Measurements from ENCODE around the gene BABAM2. TPM values are rescaled to one million over a fixed set of nuclear protein-coding genes. Genes with fewer than 3 reads are reported as not detected.

Gene BABAM2
- total and polyA plus RNA-seq, 2 experiments from 2014 or later = 17.8 to 21.5 TPM

DNA sequence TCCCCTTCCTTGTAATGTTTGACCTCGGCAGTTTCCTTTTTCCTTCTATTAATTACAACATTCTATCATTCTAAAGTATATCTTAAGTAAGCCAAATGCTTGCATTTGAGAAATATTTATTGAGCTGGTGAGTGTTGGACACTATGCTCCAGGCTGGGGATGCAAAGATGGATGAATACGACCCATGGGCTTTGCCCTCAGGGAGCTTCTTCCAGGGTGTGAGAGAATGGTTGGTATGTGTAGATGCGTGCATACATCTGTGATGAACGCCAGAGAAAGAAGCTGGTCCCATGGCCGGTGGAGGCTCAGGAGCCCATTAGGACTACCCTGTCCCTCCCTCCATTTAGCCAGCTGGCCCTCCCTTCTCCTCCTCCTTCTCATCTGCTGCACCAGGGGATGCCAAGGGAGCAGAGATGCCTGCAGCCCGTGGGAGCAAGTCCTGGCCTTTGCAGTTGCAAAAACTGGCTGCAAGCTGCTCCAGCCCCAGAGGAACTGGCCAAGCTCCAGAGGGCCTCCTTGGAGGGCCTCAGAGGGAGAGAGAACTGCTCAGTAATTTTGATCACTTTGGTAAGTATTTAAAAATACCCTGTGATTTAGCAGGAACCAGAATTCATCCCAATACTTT, 436.5 kb downstream of the BABAM2 start:
- ATAC-seq = no peak

More for the DNA sequence above, 436.5 kb downstream of the BABAM2 start:
- H4K20me1 ChIP-seq (replicated peaks; ENCODE audit: insufficient read depth) = no peaks in the 10 kb centered on the region
- no peaks in the 10 kb centered on the region for H3K27me3 ChIP-seq (ENCODE audit: insufficient read depth)
- H3K79me2 ChIP-seq (replicated peaks; ENCODE audit: insufficient read depth) = no peaks in the 10 kb centered on the region
- Mint-ChIP-seq H3K27me3 (ENCODE audit: insufficient read depth, low read depth, poor library complexity) (peaks cover 5% of the 10 kb centered on the region), H3K36me3 (ENCODE audit: low read depth) (no peaks in the 10 kb centered on the region), H3K4me1 (peaks cover 27% of the 10 kb centered on the region), H3K4me3 (no peak overlapping the region), H3K27ac (no peak overlapping the region; the same call in 1 of the 2 replicates), H3K9me3 (no peaks in the 10 kb centered on the region)
- no peak overlapping the region for H3K27ac ChIP-seq (ENCODE audit: low read depth)
- 0 out of 2 replicates have a peak, but pooled peaks cover 4% of the 10 kb centered on the region for H3K4me1 ChIP-seq (ENCODE audit: insufficient read depth)
- no peak overlapping the region for H3K4me3 ChIP-seq
- TF ChIP-seq ZNF114 (CRISPR knock-in tag; IDR thresholded peaks at IDR 0.05) (no peak), EZH2phosphoT487 (IDR thresholded peaks at IDR 0.05; ENCODE audit: unreplicated experiment) (no peak), ZNF331 (CRISPR knock-in tag; IDR thresholded peaks at IDR 0.05; ENCODE audit: low read depth) (no peak), STAT1 (IDR thresholded peaks at IDR 0.05; ENCODE audit: unreplicated experiment) (no peak), NANOG (IDR thresholded peaks at IDR 0.05; ENCODE audit: borderline replicate concordance) (no peak), EZH2 (IDR thresholded peaks at IDR 0.05; ENCODE audit: low read depth, unreplicated experiment) (no peak), CREB1 (CRISPR knock-in tag; IDR thresholded peaks at IDR 0.05; ENCODE audit: low read depth) (no peak), JUNB (IDR thresholded peaks at IDR 0.05; ENCODE audit: unreplicated experiment) (no peak), POLR2AphosphoS5 (IDR thresholded peaks at IDR 0.05; ENCODE audit: low read depth) (no peak)
- TF ChIP-seq, protein P1, sequence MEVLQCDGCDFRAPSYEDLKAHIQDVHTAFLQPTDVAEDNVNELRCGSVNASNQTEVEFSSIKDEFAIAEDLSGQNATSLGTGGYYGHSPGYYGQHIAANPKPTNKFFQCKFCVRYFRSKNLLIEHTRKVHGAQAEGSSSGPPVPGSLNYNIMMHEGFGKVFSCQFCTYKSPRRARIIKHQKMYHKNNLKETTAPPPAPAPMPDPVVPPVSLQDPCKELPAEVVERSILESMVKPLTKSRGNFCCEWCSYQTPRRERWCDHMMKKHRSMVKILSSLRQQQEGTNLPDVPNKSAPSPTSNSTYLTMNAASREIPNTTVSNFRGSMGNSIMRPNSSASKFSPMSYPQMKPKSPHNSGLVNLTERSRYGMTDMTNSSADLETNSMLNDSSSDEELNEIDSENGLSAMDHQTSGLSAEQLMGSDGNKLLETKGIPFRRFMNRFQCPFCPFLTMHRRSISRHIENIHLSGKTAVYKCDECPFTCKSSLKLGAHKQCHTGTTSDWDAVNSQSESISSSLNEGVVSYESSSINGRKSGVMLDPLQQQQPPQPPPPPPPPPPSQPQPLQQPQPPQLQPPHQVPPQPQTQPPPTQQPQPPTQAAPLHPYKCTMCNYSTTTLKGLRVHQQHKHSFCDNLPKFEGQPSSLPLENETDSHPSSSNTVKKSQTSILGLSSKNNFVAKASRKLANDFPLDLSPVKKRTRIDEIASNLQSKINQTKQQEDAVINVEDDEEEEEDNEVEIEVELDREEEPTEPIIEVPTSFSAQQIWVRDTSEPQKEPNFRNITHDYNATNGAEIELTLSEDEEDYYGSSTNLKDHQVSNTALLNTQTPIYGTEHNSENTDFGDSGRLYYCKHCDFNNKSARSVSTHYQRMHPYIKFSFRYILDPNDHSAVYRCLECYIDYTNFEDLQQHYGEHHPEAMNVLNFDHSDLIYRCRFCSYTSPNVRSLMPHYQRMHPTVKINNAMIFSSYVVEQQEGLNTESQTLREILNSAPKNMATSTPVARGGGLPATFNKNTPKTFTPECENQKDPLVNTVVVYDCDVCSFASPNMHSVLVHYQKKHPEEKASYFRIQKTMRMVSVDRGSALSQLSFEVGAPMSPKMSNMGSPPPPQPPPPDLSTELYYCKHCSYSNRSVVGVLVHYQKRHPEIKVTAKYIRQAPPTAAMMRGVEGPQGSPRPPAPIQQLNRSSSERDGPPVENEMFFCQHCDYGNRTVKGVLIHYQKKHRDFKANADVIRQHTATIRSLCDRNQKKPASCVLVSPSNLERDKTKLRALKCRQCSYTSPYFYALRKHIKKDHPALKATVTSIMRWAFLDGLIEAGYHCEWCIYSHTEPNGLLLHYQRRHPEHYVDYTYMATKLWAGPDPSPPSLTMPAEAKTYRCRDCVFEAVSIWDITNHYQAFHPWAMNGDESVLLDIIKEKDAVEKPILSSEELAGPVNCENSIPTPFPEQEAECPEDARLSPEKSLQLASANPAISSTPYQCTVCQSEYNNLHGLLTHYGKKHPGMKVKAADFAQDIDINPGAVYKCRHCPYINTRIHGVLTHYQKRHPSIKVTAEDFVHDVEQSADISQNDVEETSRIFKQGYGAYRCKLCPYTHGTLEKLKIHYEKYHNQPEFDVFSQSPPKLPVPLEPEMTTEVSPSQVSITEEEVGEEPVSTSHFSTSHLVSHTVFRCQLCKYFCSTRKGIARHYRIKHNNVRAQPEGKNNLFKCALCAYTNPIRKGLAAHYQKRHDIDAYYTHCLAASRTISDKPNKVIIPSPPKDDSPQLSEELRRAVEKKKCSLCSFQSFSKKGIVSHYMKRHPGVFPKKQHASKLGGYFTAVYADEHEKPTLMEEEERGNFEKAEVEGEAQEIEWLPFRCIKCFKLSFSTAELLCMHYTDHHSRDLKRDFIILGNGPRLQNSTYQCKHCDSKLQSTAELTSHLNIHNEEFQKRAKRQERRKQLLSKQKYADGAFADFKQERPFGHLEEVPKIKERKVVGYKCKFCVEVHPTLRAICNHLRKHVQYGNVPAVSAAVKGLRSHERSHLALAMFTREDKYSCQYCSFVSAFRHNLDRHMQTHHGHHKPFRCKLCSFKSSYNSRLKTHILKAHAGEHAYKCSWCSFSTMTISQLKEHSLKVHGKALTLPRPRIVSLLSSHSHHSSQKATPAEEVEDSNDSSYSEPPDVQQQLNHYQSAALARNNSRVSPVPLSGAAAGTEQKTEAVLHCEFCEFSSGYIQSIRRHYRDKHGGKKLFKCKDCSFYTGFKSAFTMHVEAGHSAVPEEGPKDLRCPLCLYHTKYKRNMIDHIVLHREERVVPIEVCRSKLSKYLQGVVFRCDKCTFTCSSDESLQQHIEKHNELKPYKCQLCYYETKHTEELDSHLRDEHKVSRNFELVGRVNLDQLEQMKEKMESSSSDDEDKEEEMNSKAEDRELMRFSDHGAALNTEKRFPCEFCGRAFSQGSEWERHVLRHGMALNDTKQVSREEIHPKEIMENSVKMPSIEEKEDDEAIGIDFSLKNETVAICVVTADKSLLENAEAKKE (CRISPR knock-in tag; IDR thresholded peaks at IDR 0.05) = no peak
- TF ChIP-seq, protein P2, sequence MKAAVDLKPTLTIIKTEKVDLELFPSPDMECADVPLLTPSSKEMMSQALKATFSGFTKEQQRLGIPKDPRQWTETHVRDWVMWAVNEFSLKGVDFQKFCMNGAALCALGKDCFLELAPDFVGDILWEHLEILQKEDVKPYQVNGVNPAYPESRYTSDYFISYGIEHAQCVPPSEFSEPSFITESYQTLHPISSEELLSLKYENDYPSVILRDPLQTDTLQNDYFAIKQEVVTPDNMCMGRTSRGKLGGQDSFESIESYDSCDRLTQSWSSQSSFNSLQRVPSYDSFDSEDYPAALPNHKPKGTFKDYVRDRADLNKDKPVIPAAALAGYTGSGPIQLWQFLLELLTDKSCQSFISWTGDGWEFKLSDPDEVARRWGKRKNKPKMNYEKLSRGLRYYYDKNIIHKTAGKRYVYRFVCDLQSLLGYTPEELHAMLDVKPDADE (IDR thresholded peaks at IDR 0.05) = no peak
- TF ChIP-seq, protein P3, sequence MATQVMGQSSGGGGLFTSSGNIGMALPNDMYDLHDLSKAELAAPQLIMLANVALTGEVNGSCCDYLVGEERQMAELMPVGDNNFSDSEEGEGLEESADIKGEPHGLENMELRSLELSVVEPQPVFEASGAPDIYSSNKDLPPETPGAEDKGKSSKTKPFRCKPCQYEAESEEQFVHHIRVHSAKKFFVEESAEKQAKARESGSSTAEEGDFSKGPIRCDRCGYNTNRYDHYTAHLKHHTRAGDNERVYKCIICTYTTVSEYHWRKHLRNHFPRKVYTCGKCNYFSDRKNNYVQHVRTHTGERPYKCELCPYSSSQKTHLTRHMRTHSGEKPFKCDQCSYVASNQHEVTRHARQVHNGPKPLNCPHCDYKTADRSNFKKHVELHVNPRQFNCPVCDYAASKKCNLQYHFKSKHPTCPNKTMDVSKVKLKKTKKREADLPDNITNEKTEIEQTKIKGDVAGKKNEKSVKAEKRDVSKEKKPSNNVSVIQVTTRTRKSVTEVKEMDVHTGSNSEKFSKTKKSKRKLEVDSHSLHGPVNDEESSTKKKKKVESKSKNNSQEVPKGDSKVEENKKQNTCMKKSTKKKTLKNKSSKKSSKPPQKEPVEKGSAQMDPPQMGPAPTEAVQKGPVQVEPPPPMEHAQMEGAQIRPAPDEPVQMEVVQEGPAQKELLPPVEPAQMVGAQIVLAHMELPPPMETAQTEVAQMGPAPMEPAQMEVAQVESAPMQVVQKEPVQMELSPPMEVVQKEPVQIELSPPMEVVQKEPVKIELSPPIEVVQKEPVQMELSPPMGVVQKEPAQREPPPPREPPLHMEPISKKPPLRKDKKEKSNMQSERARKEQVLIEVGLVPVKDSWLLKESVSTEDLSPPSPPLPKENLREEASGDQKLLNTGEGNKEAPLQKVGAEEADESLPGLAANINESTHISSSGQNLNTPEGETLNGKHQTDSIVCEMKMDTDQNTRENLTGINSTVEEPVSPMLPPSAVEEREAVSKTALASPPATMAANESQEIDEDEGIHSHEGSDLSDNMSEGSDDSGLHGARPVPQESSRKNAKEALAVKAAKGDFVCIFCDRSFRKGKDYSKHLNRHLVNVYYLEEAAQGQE (IDR thresholded peaks at IDR 0.05; ENCODE audit: unreplicated experiment) = no peak
- TF ChIP-seq, protein P4, sequence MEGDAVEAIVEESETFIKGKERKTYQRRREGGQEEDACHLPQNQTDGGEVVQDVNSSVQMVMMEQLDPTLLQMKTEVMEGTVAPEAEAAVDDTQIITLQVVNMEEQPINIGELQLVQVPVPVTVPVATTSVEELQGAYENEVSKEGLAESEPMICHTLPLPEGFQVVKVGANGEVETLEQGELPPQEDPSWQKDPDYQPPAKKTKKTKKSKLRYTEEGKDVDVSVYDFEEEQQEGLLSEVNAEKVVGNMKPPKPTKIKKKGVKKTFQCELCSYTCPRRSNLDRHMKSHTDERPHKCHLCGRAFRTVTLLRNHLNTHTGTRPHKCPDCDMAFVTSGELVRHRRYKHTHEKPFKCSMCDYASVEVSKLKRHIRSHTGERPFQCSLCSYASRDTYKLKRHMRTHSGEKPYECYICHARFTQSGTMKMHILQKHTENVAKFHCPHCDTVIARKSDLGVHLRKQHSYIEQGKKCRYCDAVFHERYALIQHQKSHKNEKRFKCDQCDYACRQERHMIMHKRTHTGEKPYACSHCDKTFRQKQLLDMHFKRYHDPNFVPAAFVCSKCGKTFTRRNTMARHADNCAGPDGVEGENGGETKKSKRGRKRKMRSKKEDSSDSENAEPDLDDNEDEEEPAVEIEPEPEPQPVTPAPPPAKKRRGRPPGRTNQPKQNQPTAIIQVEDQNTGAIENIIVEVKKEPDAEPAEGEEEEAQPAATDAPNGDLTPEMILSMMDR (conservative IDR thresholded peaks at IDR 0.05; ENCODE audit: low read depth in 2 of 2) = no peak
- H3F3A ChIP-seq (replicated peaks; ENCODE audit: low read depth) = no peaks in the 10 kb centered on the region
- no peaks in the 10 kb centered on the region for H3K36me3 ChIP-seq (ENCODE audit: insufficient read depth)
- DNase-seq (ENCODE audit: low spot score) = no peak
- no peak overlapping the region for H2AFZ ChIP-seq
- no peak overlapping the region for H3K4me2 ChIP-seq
- H3K9me2 ChIP-seq (ENCODE audit: insufficient read depth) = no peaks in the 10 kb centered on the region
